ENCODE results near the gene GLMP.

The GLMP gene

GRCh38 chr1:156289857-156290256, 5.6 kb downstream of the GLMP start:
- no peak overlapping the region for H3K4me3 ChIP-seq (ENCODE audit: low read length)
- no peak overlapping the region for H3K27ac ChIP-seq (ENCODE audit: low read length)
- peaks cover 2% of the 10 kb centered on the region; the same call in 1 of the 2 replicates for H3K4me1 ChIP-seq (ENCODE audit: control insufficient read depth, insufficient read depth, low read length)
- no peaks in the 10 kb centered on the region for H3K9me3 ChIP-seq (ENCODE audit: control insufficient read depth, insufficient read depth, low read length)
- H3K36me3 ChIP-seq (ENCODE audit: control insufficient read depth, insufficient read depth, low read length) = peaks cover 9% of the 10 kb centered on the region
- no peak for DNase-seq (ENCODE audit: low read depth, low spot score)
- H3K27me3 ChIP-seq (ENCODE audit: control insufficient read depth, insufficient read depth, low read length) = no peaks in the 10 kb centered on the region

GRCh38 chr1:156286061-156286460, 9.4 kb downstream of the GLMP start:
- 0 out of 2 replicates have a peak, but pooled peaks cover 2% of the 10 kb centered on the region for H3K36me3 ChIP-seq (ENCODE audit: control insufficient read depth, insufficient read depth, low read length)
- no peak overlapping the region for H3K4me3 ChIP-seq (ENCODE audit: low read length)
- H3K27me3 ChIP-seq (ENCODE audit: control insufficient read depth, insufficient read depth, low read length) = no peaks in the 10 kb centered on the region
- H3K4me1 ChIP-seq (ENCODE audit: control insufficient read depth, insufficient read depth, low read length) = no peaks in the 10 kb centered on the region
- WGBS (ENCODE audit: insufficient coverage, insufficient read length) = no CpG with 5 or more reads among the region's 8 CpGs
- no peak for DNase-seq (ENCODE audit: low read depth, low spot score)
- H3K27ac ChIP-seq (ENCODE audit: low read length) = no peak overlapping the region
- H3K9me3 ChIP-seq (ENCODE audit: control insufficient read depth, insufficient read depth, low read length) = no peaks in the 10 kb centered on the region

GRCh38 chr1:156285437-156285836, 10.0 kb downstream of the GLMP start:
- no CpG with 5 or more reads among the region's 21 CpGs for WGBS (ENCODE audit: insufficient coverage, insufficient read length)
- H3K9me3 ChIP-seq (ENCODE audit: control insufficient read depth, insufficient read depth, low read length) = no peaks in the 10 kb centered on the region
- H3K27ac ChIP-seq (ENCODE audit: low read length) = no peak overlapping the region
- no peak overlapping the region for H3K4me3 ChIP-seq (ENCODE audit: low read length)
- no peaks in the 10 kb centered on the region for H3K27me3 ChIP-seq (ENCODE audit: control insufficient read depth, insufficient read depth, low read length)
- H3K4me1 ChIP-seq (ENCODE audit: control insufficient read depth, insufficient read depth, low read length) = no peaks in the 10 kb centered on the region
- 0 out of 2 replicates have a peak, but pooled peaks cover 2% of the 10 kb centered on the region for H3K36me3 ChIP-seq (ENCODE audit: control insufficient read depth, insufficient read depth, low read length)
- no peak for DNase-seq (ENCODE audit: low read depth, low spot score)

GRCh38 chr1:156284757-156285156, 10.7 kb downstream of the GLMP start:
- H3K27ac ChIP-seq (ENCODE audit: low read length) = no peak overlapping the region
- DNase-seq (ENCODE audit: low read depth, low spot score) = no peak
- H3K4me3 ChIP-seq (ENCODE audit: low read length) = no peak overlapping the region
- H3K36me3 ChIP-seq (ENCODE audit: control insufficient read depth, insufficient read depth, low read length) = 0 out of 2 replicates have a peak, but pooled peaks cover 2% of the 10 kb centered on the region
- H3K9me3 ChIP-seq (ENCODE audit: control insufficient read depth, insufficient read depth, low read length) = no peaks in the 10 kb centered on the region
- no peaks in the 10 kb centered on the region for H3K27me3 ChIP-seq (ENCODE audit: control insufficient read depth, insufficient read depth, low read length)
- H3K4me1 ChIP-seq (ENCODE audit: control insufficient read depth, insufficient read depth, low read length) = no peaks in the 10 kb centered on the region
- WGBS (ENCODE audit: insufficient coverage, insufficient read length) = no CpG with 5 or more reads among the region's 4 CpGs

- H3K36me3 ChIP-seq (ENCODE audit: control insufficient read depth, insufficient read depth, low read length) = 0 out of 2 replicates have a peak, but pooled peaks cover 2% of the 10 kb centered on the region
- peak within 1 kb of the TSS; percentile 44; the same call in 1 of the 2 replicates for H3K4me3 ChIP-seq (ENCODE audit: low read length)
- H3K27ac ChIP-seq (ENCODE audit: low read length) = no peak within 1 kb of the TSS
- WGBS (ENCODE audit: insufficient coverage, insufficient read length) = no CpG with 5 or more reads among the region's 7 CpGs
- H3K27me3 ChIP-seq (ENCODE audit: control insufficient read depth, insufficient read depth, low read length) = no peaks in the 10 kb centered on the region
- DNase-seq (ENCODE audit: low read depth, low spot score) = no peak
- no peaks in the 10 kb centered on the region for H3K4me1 ChIP-seq (ENCODE audit: control insufficient read depth, insufficient read depth, low read length)
- H3K9me3 ChIP-seq (ENCODE audit: control insufficient read depth, insufficient read depth, low read length) = no peaks in the 10 kb centered on the region
These were observed 11.4 kb downstream of the GLMP start, which contains the start of gene TMEM79 for GRCh38 chr1:156284112-156284511. Gene TMEM79 (plus strand): TSS chr1:156284325. CDS start chr1:156285227, 902 bp downstream.

GRCh38 chr1:156283521-156283920, 12.0 kb downstream of the GLMP start:
- DNase-seq (ENCODE audit: low read depth, low spot score) = no peak
- Histone ChIP-seq H3K4me3 (ENCODE audit: low read length) (peak overlapping the region; percentile 44; the same call in 1 of the 2 replicates), H3K9me3 (ENCODE audit: control insufficient read depth, insufficient read depth, low read length) (no peaks in the 10 kb centered on the region), H3K27me3 (ENCODE audit: control insufficient read depth, insufficient read depth, low read length) (no peaks in the 10 kb centered on the region), H3K27ac (ENCODE audit: low read length) (no peak overlapping the region), H3K4me1 (ENCODE audit: control insufficient read depth, insufficient read depth, low read length) (no peaks in the 10 kb centered on the region), H3K36me3 (ENCODE audit: control insufficient read depth, insufficient read depth, low read length) (peaks cover 6% of the 10 kb centered on the region; the same call in 1 of the 2 replicates)
- no CpG with 5 or more reads among the region's 1 CpG for WGBS (ENCODE audit: insufficient coverage, insufficient read length)

GRCh38 chr1:156282479-156283222, 12.8 kb downstream of the GLMP start, which contains the start of gene SMG5:
Gene SMG5 (minus strand): TSS chr1:156282825. CDS start chr1:156282680, 145 bp downstream.
- DNase-seq (ENCODE audit: low read depth, low spot score) = peak; percentile 99
- H3K27ac ChIP-seq (ENCODE audit: low read length) = no peak within 1 kb of the TSS
- H3K4me3 ChIP-seq (ENCODE audit: low read length) = peak within 1 kb of the TSS; percentile 88
- H3K4me1 ChIP-seq (ENCODE audit: control insufficient read depth, insufficient read depth, low read length) = no peaks in the 10 kb centered on the region
- WGBS (ENCODE audit: insufficient coverage, insufficient read length) = no CpG with 5 or more reads among the region's 50 CpGs
- no peaks in the 10 kb centered on the region for H3K9me3 ChIP-seq (ENCODE audit: control insufficient read depth, insufficient read depth, low read length)
- H3K36me3 ChIP-seq (ENCODE audit: control insufficient read depth, insufficient read depth, low read length) = peaks cover 10% of the 10 kb centered on the region; the same call in 1 of the 2 replicates
- no peaks in the 10 kb centered on the region for H3K27me3 ChIP-seq (ENCODE audit: control insufficient read depth, insufficient read depth, low read length)

GRCh38 chr1:156281693-156282478, 13.6 kb downstream of the GLMP start:
- peak; percentile 37 for DNase-seq (ENCODE audit: low read depth, low spot score)
- Histone ChIP-seq H3K27me3 (ENCODE audit: control insufficient read depth, insufficient read depth, low read length) (no peaks in the 10 kb centered on the region), H3K4me3 (ENCODE audit: low read length) (peak overlapping the region; percentile 88; the same call in 1 of the 2 replicates), H3K36me3 (ENCODE audit: control insufficient read depth, insufficient read depth, low read length) (peaks cover 14% of the 10 kb centered on the region; the same call in 1 of the 2 replicates), H3K9me3 (ENCODE audit: control insufficient read depth, insufficient read depth, low read length) (no peaks in the 10 kb centered on the region), H3K27ac (ENCODE audit: low read length) (no peak overlapping the region), H3K4me1 (ENCODE audit: control insufficient read depth, insufficient read depth, low read length) (no peaks in the 10 kb centered on the region)
- WGBS (ENCODE audit: insufficient coverage, insufficient read length) = no CpG with 5 or more reads among the region's 22 CpGs

- peaks cover 18% of the 10 kb centered on the region; the same call in 1 of the 2 replicates for H3K36me3 ChIP-seq (ENCODE audit: control insufficient read depth, insufficient read depth, low read length)
- no peak for DNase-seq (ENCODE audit: low read depth, low spot score)
- no peaks in the 10 kb centered on the region for H3K4me1 ChIP-seq (ENCODE audit: control insufficient read depth, insufficient read depth, low read length)
- H3K9me3 ChIP-seq (ENCODE audit: control insufficient read depth, insufficient read depth, low read length) = no peaks in the 10 kb centered on the region
- no CpG with 5 or more reads among the region's 8 CpGs for WGBS (ENCODE audit: insufficient coverage, insufficient read length)
- H3K4me3 ChIP-seq (ENCODE audit: low read length) = peak overlapping the region; percentile 88; the same call in 1 of the 2 replicates
- no peak overlapping the region for H3K27ac ChIP-seq (ENCODE audit: low read length)
- no peaks in the 10 kb centered on the region for H3K27me3 ChIP-seq (ENCODE audit: control insufficient read depth, insufficient read depth, low read length)
These were observed 14.2 kb downstream of the GLMP start for GRCh38 chr1:156281281-156281680.

- no peak for DNase-seq (ENCODE audit: low read depth, low spot score)
- Histone ChIP-seq H3K36me3 (ENCODE audit: control insufficient read depth, insufficient read depth, low read length) (peaks cover 26% of the 10 kb centered on the region; the same call in 1 of the 2 replicates), H3K4me1 (ENCODE audit: control insufficient read depth, insufficient read depth, low read length) (no peaks in the 10 kb centered on the region), H3K27me3 (ENCODE audit: control insufficient read depth, insufficient read depth, low read length) (no peaks in the 10 kb centered on the region), H3K4me3 (ENCODE audit: low read length) (no peak overlapping the region), H3K9me3 (ENCODE audit: control insufficient read depth, insufficient read depth, low read length) (no peaks in the 10 kb centered on the region), H3K27ac (ENCODE audit: low read length) (no peak overlapping the region)
- WGBS (ENCODE audit: insufficient coverage, insufficient read length) = no CpG with 5 or more reads among the region's 3 CpGs
These were observed 15.6 kb downstream of the GLMP start for GRCh38 chr1:156279837-156280236.

All from iPS DF 6.9 (cell line).